Activated naive CD4-positive, alpha-beta T cell treated with Interleukin-2 at 50 U/mL for 16 hours (primary cell): ENCODE results near the gene FSIP1.

Source experiments
- DNase-seq: peaks from one replicate; pipeline ENCODE4 v3.0.0-alpha.2; 2020

FSIP1 gene

DNA sequence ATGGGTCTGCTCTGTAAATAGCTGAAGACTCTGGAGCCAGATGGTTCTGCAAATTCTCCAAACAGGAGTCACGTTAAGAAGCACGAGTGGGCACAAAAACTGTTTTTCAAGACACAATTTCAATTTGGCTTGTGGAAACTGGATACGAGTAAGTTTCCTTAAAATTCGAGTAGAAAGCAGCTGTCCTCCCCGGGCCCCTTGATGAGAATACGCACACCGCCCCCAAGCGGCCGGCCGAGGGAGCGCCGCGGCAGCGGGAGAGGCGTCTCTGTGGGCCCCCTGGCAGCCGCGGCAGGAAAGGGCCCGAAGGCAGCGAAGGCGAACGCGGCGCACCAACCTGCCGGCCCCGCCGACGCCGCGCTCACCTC, 202.5 kb downstream of the FSIP1 start:
- DNase-seq: peak; percentile 91

- peak; percentile 3 for DNase-seq
Observed at GRCh38 chr15:39579487-39580116, 203.0 kb downstream of the FSIP1 start.

DNA sequence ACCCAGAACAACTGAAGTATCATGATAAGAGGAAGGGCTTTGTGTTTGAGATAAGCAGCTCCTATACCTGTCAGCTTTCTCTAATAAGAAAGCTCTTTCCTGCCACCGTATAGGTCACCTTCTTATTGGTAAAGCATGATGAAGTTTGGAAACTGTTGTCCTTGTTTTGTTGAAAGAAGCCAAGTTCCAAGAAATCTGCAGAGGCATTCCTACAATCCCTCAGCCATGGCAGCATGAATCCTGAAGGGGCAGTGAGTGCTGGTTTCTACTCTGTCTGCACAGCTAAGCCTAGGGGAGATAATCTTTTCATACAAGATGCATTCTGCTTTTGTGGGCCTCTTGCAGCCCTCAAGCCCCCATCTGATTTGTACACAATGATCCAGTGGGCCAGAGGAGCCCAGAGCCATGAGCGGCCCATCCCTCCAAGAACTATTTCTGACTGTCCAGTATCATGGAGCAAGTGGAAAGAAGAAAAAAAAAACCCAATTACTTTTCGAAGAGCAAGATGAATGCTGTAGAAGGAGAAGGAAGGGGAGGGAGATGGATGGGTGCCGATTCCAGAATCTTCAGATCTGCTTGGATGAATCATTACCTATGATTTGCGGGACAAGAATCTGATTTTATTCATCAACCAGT, 203.7 kb downstream of the FSIP1 start:
- no peak for DNase-seq

DNA sequence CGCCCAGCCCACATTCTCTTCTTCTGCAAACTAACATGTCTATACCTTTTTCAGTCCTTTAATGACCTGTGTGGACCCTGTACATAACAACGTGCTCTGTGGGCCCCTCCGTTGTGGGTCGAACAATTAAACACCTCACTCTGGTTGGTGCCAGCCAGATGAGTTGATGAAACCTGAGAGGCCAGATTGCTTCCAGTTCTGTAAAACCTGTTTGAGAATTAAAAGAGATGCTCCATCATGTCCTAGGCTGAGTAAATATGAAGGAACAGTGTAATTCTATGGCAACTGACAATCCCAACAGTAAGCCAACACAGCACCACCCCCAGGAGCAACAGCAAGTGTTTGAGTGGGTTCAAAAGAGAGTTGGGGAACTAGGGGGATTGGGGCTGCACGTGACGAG, 207.5 kb downstream of the FSIP1 start:
- no peak for DNase-seq

- DNase-seq: no peak
Observed at GRCh38 chr15:39574427-39574826, 208.2 kb downstream of the FSIP1 start.

GRCh38 chr15:39573844-39574243, 208.8 kb downstream of the FSIP1 start:
- DNase-seq: no peak

DNA sequence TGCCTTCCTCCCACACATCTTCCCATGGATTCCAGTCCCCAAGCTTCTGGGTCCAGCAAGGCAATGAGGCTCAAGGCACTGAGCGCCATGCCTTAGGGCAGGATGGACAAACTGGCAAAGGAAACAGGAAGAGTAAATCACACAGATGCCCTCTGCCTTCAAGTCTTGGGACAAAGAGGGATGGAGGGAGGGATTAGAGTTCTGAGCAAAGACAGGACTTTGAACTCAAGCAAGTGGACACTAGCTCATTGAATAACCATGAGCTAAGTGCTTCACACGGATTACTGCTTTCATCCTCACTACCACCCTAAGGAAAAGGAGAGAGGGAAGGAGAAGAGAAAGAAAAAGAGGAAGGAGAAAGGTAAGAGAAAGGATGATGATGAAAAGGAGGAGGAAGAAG, 209.4 kb downstream of the FSIP1 start:
- no peak for DNase-seq

DNA sequence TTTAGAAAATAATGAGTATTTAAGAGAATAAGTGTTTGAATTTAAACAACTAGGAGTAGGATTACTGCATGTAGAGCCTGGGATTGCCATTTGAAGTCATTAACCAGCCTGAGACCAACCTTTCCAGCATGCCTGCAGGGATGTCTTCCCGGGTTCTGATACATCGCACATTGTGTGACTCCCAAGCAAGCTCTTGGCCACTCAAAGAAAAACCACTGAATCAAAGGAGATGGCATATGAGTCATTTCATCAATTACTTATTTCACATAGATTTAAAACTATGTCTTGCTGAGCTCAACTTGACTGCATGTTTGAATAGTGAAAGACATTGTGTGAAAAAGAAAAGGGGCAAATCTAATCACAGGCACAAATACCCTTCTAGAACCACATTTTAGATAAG, 216.8 kb downstream of the FSIP1 start:
- no peak for DNase-seq

GRCh38 chr15:39564972-39565665, 217.5 kb downstream of the FSIP1 start:
- no peak for DNase-seq

DNA sequence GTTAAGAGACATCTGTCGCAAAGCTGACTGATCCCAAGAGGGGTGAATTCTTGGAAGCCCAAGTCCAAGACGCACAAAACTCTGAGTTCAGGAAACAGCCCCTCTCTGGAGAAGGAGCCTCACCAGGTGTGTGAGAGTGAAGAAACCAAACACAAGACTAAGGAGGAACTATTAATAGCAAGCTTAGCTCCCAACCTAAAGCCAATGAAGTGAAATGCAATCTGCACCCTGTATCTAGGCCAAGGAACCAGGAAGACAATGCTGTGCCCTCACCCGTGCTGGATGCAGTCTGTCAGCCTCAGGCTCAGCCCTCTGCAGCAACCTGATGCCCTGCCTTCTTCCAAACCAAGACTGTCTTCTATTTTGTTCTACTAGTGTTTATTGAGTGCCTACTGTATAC, 224.2 kb downstream of the FSIP1 start:
- no peak for DNase-seq

GRCh38 chr15:39556461-39556860, 226.2 kb downstream of the FSIP1 start:
- DNase-seq: no peak

DNA sequence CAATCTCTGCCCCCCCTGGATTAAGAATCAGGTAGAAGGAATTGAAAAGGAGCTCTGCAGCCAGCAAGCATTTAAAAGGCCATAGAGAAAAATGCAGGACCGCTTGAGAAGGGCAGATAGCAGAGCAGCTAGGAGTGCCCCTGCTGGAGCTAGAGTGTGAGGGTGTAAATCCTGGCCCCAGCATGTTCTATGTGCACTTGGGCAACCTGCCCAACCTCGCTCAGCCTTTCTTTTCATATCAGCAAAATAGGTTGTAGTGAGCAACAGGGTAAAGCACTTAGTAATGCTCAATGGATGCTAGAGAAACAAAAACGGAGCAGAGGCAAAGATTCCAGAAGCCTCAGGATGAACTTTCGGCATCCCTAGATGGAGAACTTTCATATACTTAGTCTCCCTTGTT, 226.8 kb downstream of the FSIP1 start:
- no peak for DNase-seq

- DNase-seq: no peak
Observed at GRCh38 chr15:39554746-39555387, 227.8 kb downstream of the FSIP1 start.

DNA sequence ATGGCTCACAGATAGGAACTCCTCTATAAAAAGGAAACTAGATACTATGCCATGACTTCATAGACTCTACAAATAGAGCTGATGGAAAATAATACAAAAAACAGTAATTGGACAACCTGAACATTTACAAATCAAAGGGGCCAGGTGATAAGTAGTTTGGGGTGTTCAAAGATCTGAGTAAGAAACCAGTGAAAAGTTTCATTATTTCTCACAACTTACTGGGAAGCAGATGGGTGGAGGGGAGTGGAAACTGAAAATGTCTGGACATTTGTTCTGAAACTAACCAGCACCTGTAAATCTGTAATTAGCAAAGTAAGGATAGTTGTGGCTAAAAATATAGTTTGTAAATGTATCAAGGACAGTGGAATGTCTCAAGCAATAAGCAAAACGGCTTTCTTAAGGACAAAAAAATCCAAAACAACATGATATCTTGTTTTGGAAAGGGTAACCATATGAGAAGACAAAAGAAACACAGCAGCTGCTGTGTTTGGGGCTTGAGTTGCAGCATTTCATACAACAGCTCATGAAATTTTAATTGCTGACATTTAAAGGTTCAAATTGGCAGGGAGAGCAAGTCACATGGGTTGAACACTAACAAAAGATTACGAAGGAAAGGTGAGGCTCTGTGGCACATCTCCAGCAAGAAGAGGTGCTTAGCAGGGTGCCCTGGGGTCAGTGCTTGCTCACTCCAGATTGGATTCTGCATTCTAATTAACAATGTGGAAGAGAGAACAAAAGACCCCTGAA, 228.5 kb downstream of the FSIP1 start:
- DNase-seq: no peak

- no peak for DNase-seq
Observed at GRCh38 chr15:39552556-39552955, 230.1 kb downstream of the FSIP1 start.

DNA sequence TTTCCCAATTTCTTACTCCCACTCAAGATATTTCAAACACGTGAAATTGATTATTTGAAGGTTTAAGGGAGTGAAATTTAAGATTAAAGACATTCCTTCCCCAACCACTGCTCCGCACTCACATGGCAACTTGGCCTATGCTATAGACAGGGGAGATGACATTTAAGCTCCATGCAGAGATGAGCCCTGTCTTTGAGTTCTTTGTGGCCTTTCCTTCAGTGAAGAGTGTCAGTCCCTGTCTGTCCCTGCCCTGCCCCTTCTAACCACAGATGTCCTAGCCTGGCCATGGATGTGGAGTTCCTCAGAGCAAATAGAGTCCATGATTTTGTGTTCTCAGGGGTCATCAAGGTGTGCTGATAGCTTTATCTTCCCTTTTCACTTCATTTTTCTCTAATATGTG, 231.2 kb downstream of the FSIP1 start:
- no peak for DNase-seq
